ENCODE results near the gene HDAC7.

HDAC7 gene

DNA sequence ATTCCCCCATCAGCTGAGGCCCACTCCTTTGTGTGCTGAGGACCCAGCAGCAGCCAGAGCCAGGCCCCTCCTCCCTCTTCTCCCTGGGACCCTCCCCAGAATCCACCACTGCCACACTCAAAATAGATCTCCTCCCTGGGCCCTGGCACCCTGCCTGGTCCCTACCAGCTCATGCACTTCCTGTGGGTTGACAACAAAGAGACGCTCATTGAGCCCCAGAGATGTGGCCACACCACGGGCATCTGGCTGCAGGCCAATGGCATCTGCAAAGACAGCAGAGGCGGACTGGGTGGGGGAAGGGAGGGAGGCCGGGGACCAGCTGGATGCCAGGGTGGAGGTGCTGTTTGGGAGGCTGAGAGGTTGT lies 78.4 kb downstream of the HDAC7 start:
- Histone ChIP-seq H3K27ac (ENCODE audit: poor library complexity, severe bottlenecking) (no peak overlapping the region), H3K4me3 (ENCODE audit: severe bottlenecking) (no peak overlapping the region), H3K36me3 (ENCODE audit: low read depth) (no peaks in the 10 kb centered on the region), H3K4me1 (ENCODE audit: insufficient read depth, poor library complexity, severe bottlenecking) (peaks cover 3% of the 10 kb centered on the region), H3K9me3 (ENCODE audit: severe bottlenecking) (no peaks in the 10 kb centered on the region), H3K27me3 (ENCODE audit: insufficient read depth, poor library complexity, severe bottlenecking) (no peaks in the 10 kb centered on the region)
- TF ChIP-seq, protein P1, sequence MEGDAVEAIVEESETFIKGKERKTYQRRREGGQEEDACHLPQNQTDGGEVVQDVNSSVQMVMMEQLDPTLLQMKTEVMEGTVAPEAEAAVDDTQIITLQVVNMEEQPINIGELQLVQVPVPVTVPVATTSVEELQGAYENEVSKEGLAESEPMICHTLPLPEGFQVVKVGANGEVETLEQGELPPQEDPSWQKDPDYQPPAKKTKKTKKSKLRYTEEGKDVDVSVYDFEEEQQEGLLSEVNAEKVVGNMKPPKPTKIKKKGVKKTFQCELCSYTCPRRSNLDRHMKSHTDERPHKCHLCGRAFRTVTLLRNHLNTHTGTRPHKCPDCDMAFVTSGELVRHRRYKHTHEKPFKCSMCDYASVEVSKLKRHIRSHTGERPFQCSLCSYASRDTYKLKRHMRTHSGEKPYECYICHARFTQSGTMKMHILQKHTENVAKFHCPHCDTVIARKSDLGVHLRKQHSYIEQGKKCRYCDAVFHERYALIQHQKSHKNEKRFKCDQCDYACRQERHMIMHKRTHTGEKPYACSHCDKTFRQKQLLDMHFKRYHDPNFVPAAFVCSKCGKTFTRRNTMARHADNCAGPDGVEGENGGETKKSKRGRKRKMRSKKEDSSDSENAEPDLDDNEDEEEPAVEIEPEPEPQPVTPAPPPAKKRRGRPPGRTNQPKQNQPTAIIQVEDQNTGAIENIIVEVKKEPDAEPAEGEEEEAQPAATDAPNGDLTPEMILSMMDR (IDR thresholded peaks at IDR 0.05; ENCODE audit: poor library complexity, severe bottlenecking) = no peak
- ATAC-seq (ENCODE audit: low read depth) (no peak), DNase-seq (ENCODE audit: low spot score) (peak; percentile 74)

DNA sequence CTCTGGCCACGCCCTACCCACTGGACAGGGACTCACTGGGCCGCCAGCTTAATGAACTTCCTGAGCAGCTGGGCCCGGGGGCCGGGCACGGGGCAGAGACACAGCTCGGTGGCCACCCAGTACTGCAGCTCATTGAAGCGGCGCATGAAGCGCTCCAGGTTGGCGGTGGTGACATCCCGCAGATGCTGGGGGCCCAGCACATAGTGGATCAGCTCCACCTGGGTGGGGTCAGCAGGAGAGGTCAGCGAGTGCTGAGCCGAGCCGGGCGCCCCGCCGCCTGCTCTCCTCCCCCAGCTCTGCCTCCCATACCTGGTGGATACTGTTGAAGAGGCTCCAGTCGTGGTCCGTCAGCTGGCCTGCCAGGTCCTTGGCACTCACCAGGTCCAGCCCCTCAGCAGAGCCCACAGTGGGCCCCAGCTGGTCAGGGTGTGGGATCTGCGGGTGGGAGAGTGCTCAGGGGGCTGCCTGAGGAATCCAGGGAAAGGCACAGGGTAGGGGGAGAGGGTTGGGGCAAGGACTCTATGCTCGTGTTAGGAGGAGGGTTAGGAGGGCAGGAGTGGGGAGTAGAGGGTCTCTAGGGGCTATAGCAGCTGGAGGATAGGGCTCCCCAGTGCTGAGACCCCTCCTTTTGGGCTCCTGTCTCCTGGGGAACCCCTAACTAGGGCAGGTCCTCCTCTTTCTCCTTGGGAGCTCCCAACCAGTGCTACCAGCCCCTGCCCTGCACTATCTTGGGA lies 78.9 kb downstream of the HDAC7 start:
- TF ChIP-seq, protein P1 (IDR thresholded peaks at IDR 0.05; ENCODE audit: poor library complexity, severe bottlenecking) = no peak
- H3K9me3 ChIP-seq (ENCODE audit: severe bottlenecking) = no peaks in the 10 kb centered on the region
- H3K27ac ChIP-seq (ENCODE audit: poor library complexity, severe bottlenecking) = no peak overlapping the region
- peaks cover 3% of the 10 kb centered on the region for H3K4me1 ChIP-seq (ENCODE audit: insufficient read depth, poor library complexity, severe bottlenecking)
- no peak overlapping the region for H3K4me3 ChIP-seq (ENCODE audit: severe bottlenecking)
- DNase-seq (ENCODE audit: low spot score) (peak; percentile 54), ATAC-seq (ENCODE audit: low read depth) (no peak)
- H3K36me3 ChIP-seq (ENCODE audit: low read depth) = no peaks in the 10 kb centered on the region
- H3K27me3 ChIP-seq (ENCODE audit: insufficient read depth, poor library complexity, severe bottlenecking) = no peaks in the 10 kb centered on the region

DNA sequence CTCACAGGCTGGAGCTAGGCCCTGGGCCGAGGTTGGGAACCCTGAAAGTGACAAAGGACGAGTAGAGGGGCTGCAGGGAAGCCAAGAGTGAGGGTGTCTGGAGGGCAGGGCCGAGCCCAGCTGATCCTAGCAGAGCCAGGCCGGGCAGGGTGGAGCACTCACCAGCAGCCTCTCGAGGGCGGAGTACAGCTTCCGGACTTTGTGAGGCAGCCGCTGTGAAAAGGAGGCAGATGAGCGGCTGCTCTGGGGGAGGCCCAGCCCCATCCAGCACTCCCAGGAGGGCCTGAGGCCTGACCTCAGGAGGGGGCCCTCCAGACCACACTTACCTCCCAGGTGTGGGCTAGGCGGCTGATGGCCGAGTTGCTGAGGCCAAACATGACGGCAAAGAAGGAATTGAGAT lies 79.7 kb downstream of the HDAC7 start:
- DNase-seq (ENCODE audit: low spot score) (peak; percentile 55), ATAC-seq (ENCODE audit: low read depth) (no peak)
- no peak overlapping the region for H3K4me3 ChIP-seq (ENCODE audit: severe bottlenecking)
- H3K4me1 ChIP-seq (ENCODE audit: insufficient read depth, poor library complexity, severe bottlenecking) = peaks cover 3% of the 10 kb centered on the region
- no peaks in the 10 kb centered on the region for H3K36me3 ChIP-seq (ENCODE audit: low read depth)
- no peaks in the 10 kb centered on the region for H3K9me3 ChIP-seq (ENCODE audit: severe bottlenecking)
- H3K27ac ChIP-seq (ENCODE audit: poor library complexity, severe bottlenecking) = no peak overlapping the region
- TF ChIP-seq, protein P1 (IDR thresholded peaks at IDR 0.05; ENCODE audit: poor library complexity, severe bottlenecking) = no peak
- H3K27me3 ChIP-seq (ENCODE audit: insufficient read depth, poor library complexity, severe bottlenecking) = no peaks in the 10 kb centered on the region

DNA sequence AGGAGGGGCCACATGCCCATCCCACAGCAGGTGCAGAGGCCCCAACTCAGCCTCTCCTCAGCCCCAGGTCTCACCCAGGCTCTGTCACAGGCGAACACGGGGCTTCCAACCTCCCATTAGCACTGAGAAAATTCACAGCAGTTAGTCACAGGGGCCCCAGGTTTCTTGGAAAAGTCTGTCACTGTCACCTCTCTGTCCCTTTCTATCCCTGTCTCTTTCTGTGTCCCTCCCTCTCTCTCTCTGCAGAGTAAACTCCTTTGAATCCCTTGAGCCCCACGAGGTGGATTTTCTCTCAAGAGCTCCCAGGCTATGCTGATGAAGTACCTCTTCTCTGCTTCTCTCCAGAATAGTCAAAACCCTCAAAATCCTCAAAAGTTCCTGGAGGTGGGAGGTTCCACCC lies 80.4 kb downstream of the HDAC7 start:
- ATAC-seq (ENCODE audit: low read depth) (no peak), DNase-seq (ENCODE audit: low spot score) (no peak)
- Histone ChIP-seq H3K4me3 (ENCODE audit: severe bottlenecking) (no peak overlapping the region), H3K36me3 (ENCODE audit: low read depth) (no peaks in the 10 kb centered on the region), H3K27me3 (ENCODE audit: insufficient read depth, poor library complexity, severe bottlenecking) (no peaks in the 10 kb centered on the region), H3K4me1 (ENCODE audit: insufficient read depth, poor library complexity, severe bottlenecking) (peaks cover 3% of the 10 kb centered on the region), H3K27ac (ENCODE audit: poor library complexity, severe bottlenecking) (no peak overlapping the region), H3K9me3 (ENCODE audit: severe bottlenecking) (no peaks in the 10 kb centered on the region)
- TF ChIP-seq, protein P1 (IDR thresholded peaks at IDR 0.05; ENCODE audit: poor library complexity, severe bottlenecking) = no peak

DNA sequence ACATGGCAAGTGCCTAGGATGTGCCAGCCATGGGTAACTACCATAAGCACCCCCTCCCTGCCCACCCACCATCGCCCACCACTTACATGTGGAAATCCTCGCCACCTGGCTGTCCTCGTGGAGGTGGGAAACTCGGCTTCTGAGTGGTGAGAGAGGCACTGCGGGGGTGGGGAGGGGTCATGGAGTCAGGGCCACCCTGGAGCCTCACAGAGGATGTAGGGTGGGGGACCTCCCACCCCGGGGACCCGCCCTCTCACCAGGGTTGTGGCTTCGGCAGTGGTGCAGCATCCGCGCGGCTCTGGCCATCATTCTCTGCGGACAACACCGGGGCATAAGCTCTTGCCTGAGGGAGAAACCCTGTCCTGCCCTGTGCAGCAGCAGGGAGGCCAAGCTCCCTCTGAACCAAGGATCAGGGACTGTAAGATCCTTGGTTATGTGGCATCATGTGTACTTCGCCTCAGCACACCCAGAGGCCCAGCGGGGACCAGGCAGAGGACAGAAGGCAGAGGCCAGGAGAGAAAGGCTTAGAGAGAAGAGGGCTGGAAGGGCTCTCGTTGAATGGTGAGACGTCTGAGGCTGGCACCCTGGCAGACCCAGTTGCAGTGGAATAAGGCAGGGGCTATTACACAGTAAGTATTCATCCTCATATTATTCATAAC lies 81.6 kb downstream of the HDAC7 start:
- DNase-seq (ENCODE audit: low spot score) (peak; percentile 59), ATAC-seq (ENCODE audit: low read depth) (no peak)
- no peaks in the 10 kb centered on the region for H3K27me3 ChIP-seq (ENCODE audit: insufficient read depth, poor library complexity, severe bottlenecking)
- no peak overlapping the region for H3K27ac ChIP-seq (ENCODE audit: poor library complexity, severe bottlenecking)
- no peaks in the 10 kb centered on the region for H3K36me3 ChIP-seq (ENCODE audit: low read depth)
- H3K4me3 ChIP-seq (ENCODE audit: severe bottlenecking) = no peak overlapping the region
- H3K9me3 ChIP-seq (ENCODE audit: severe bottlenecking) = no peaks in the 10 kb centered on the region
- H3K4me1 ChIP-seq (ENCODE audit: insufficient read depth, poor library complexity, severe bottlenecking) = peaks cover 3% of the 10 kb centered on the region
- TF ChIP-seq, protein P1 (IDR thresholded peaks at IDR 0.05; ENCODE audit: poor library complexity, severe bottlenecking) = no peak
